Prostate gland (tissue), 2 donors: Measurements from ENCODE around the gene ID3. TPM values are rescaled to one million over a fixed set of nuclear protein-coding genes. Genes with fewer than 3 reads are reported as not detected.

Source experiments
- DNase-seq: peaks from one replicate; pipeline ENCODE4 v3.0.0-alpha.2; 2019; ENCODE audit warnings: low spot score
- H3K27ac ChIP-seq, 2 donors: fragments of 200-600 bp; sonication (generic); 2 replicates each; pipeline ENCODE4 v1.5.1; 2017 to 2019
- H3K27me3 ChIP-seq: fragments of 200-600 bp; sonication (generic); replicated peaks from 2 replicates; pipeline ENCODE4 v1.5.1; 2019; ENCODE audit not compliant: insufficient read depth
- H3K36me3 ChIP-seq, 2 donors: fragments of 200-600 bp; sonication (generic); 1 replicate in 1 of 2; 2 replicates in 1 of 2; pipeline versions ENCODE4 v1.5.1 to v1.8.1; 2017 to 2019
- H3K4me1 ChIP-seq: fragments of 200-600 bp; sonication (generic); replicated peaks from 2 replicates; pipeline ENCODE4 v1.5.1; 2019
- H3K4me3 ChIP-seq, 2 donors: fragments of 200-600 bp; sonication (generic); 2 replicates each; pipeline ENCODE4 v1.5.1; 2017 to 2019
- H3K9me3 ChIP-seq: fragments of 200-600 bp; sonication (generic); 2 replicates; pipeline ENCODE4 v1.5.1; 2017
- CTCF ChIP-seq, 4 experiments: fragments of 200-600 bp in 2 of 4; fragments of 450-650 bp in 2 of 4; sonication (generic) in 2 of 4; IDR thresholded peaks; 1 replicate in 3 of 4; 2 replicates in 1 of 4; pipeline ENCODE4 v1.5.1; 2016 to 2019; ENCODE audit warnings: antibody characterized with exemption in 4 of 4, mild to moderate bottlenecking in 2 of 4, moderate library complexity in 2 of 4
- POLR2A ChIP-seq: fragments of 450-650 bp; IDR thresholded peaks from one replicate; pipeline ENCODE4 v1.6.1; 2016; ENCODE audit warnings: antibody characterized with exemption, mild to moderate bottlenecking
- POLR2AphosphoS5 ChIP-seq: sonication (generic); formaldehyde crosslinking; IDR thresholded peaks from one replicate; pipeline ENCODE4 v1.6.1; 2017; ENCODE audit warnings: antibody characterized with exemption
- WGBS: methylation state at CpG from one replicate; pipeline ENCODE4 v1.1.5; 2018; 5-methylcytosine and 5-hydroxymethylcytosine counted together
- intact Hi-C: fragments of 100-400 bp; cut with DNase I; formaldehyde crosslinking; loops from one replicate; pipeline ENCODE4 v1.14.2; 2022
- total RNA-seq, 2 donors: library from RNA; depleted of rRNA; stranded (reverse); fragments of >200 nt; gene quantifications; one replicate each; pipeline ENCODE4 v1.1.0, GENCODE V29; 2016

Gene ID3
- 100 to 1,000 TPM; 151 to 184 TPM for total RNA-seq

- Histone ChIP-seq H3K4me1 (peaks cover 8% of the 10 kb centered on the region), H3K27ac (peak within 1 kb of the TSS; percentile 86 to 95), H3K27me3 (no peaks in the 10 kb centered on the region), H3K9me3 (no peaks in the 10 kb centered on the region), H3K36me3 (no peaks in the 10 kb centered on the region), H3K4me3 (peak within 1 kb of the TSS; percentile 78 to 80)
- WGBS, result under 1% methylated on average over 55 of the region's 57 CpGs
- TF ChIP-seq POLR2A, result peak; percentile 99
- TF ChIP-seq POLR2AphosphoS5, result peak; percentile 99
- TF ChIP-seq CTCF (IDR thresholded peaks at IDR 0.05), result peak in 3 of 4 experiments; percentile 14 to 38 (median 19)
- peak; percentile 98 for DNase-seq
- intact Hi-C loops, result no loop called here
Measured at GRCh38 chr1:23559136-23559984, at the start of gene ID3. Gene ID3 (minus strand): TSS chr1:23559501. CDS start chr1:23559426, 75 bp downstream.

DNA sequence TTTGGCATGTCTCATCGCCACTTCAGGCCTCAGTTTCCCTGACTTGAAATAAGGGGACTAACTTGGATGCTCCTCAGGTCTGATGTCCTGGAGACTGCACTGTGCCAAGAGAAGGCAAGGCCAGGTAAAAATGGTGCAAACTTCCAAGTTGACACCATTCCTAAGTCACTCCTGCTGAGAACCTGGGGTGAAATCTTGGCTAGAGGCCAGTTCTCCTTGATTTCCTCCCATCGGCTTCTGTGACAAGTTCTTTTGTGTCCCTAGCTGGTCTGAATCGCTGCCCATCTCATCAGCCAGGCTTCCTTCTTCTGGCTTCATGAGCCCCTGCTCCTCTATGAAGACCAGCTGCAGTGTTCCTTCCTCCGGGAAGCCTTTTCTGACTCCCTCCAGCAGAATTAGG lies 48.6 kb upstream of the ID3 start:
- no peak overlapping the region for H3K4me3 ChIP-seq
- H3K27ac ChIP-seq, result no peak overlapping the region
- no peak for TF ChIP-seq CTCF (IDR thresholded peaks at IDR 0.05)
- no peak for TF ChIP-seq POLR2A
- no peak for TF ChIP-seq POLR2AphosphoS5
- no peaks in the 10 kb centered on the region for H3K27me3 ChIP-seq
- 68% methylated on average over 4 of the region's 4 CpGs for WGBS
- no peaks in the 10 kb centered on the region for H3K36me3 ChIP-seq
- no peak for DNase-seq
- H3K4me1 ChIP-seq, result no peaks in the 10 kb centered on the region
- H3K9me3 ChIP-seq, result no peaks in the 10 kb centered on the region
- intact Hi-C loops, result no loop called here

DNA sequence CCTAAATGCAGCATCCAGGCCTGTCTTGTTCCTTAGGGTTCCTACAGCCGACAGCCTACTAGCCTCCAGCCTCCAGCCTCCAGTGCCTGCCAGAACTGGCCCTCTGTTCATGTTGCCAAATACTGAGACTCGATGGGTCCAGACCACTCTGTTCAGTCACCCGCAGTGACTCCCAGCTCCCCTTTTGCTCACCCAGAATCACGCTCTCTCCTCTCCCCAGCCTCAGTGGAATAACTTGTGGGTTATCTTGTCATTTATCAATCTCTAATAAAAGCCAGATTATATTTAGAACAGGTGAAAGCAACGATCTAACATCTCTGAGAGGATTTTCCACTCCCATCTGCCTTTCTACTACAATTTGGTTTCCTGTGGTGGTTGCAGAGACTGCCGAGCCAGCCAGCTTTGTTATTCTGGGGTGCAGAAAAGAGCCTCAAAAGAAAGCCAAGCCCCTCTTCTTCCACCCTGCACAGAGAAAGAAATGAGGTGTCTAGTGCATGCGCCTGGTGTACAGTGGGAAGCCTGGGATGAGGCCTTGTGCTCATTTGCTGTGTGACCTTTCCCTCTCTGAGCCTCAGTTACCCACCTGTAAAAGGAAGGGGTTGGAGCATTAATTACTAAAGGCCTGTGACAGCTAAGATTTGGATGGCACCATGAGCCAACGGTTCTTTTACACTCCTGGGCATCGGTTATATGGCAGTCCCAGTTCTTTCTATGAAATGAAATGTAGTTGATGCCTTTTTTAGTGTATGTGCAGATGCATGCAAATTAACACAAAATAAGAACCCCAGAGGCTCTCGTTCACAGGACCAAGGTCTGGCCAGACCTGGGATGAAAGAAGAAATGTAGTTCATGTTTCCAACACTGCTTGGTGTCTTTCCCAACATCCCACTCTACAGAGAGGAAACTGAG lies 42.9 kb upstream of the ID3 start:
- DNase-seq, result no peak
- 81% methylated on average over 10 of the region's 10 CpGs for whole genome bisulfite sequencing
- Histone ChIP-seq H3K27ac (no peak overlapping the region), H3K27me3 (no peaks in the 10 kb centered on the region), H3K4me1 (no peaks in the 10 kb centered on the region), H3K36me3 (no peaks in the 10 kb centered on the region), H3K4me3 (no peak overlapping the region), H3K9me3 (no peaks in the 10 kb centered on the region)
- intact Hi-C loops, result no loop called here
- no peak for TF ChIP-seq POLR2AphosphoS5
- TF ChIP-seq POLR2A, result no peak
- TF ChIP-seq CTCF (IDR thresholded peaks at IDR 0.05), result no peak

GRCh38 chr1:23601135-23601967 lies 42.0 kb upstream of the ID3 start:
- intact Hi-C loops, result no loop called here

More at GRCh38 chr1:23601135-23601967, 42.0 kb upstream of the ID3 start:
- TF ChIP-seq CTCF (IDR thresholded peaks at IDR 0.05) (no peak), POLR2A (no peak), POLR2AphosphoS5 (no peak)
- Histone ChIP-seq H3K36me3 (no peaks in the 10 kb centered on the region), H3K9me3 (no peaks in the 10 kb centered on the region), H3K4me3 (no peak overlapping the region), H3K4me1 (no peaks in the 10 kb centered on the region), H3K27me3 (no peaks in the 10 kb centered on the region), H3K27ac (no peak overlapping the region)
- WGBS, result 85% methylated on average over 11 of the region's 11 CpGs
- no peak for DNase-seq
